K562 (cell line): ENCODE results near the gene ADRA2A. TPM values are rescaled to one million over a fixed set of nuclear protein-coding genes. Genes with fewer than 3 reads are reported as not detected.

ENCODE experiments used
- CEBPB ChIP-seq: fragments of 450-650 bp; IDR thresholded peaks from 2 replicates; pipeline ENCODE4 v1.6.1; 2016; ENCODE audit warnings: missing genetic modification characterization, missing compliant biosample characterization
- DIDO1 ChIP-seq: fragments of 450-650 bp; IDR thresholded peaks from 2 replicates; pipeline ENCODE4 v1.6.1; 2016; ENCODE audit warnings: low read depth, missing biosample characterization, missing genetic modification characterization
- ELF2 ChIP-seq: fragments of 250-450 bp; sonication (Bioruptor Pico); IDR thresholded peaks from 2 replicates; pipeline ENCODE4 v1.5.0; 2021; ENCODE audit warnings: mild to moderate bottlenecking
- ERF ChIP-seq: fragments of 450-650 bp; formaldehyde crosslinking; IDR thresholded peaks from 2 replicates; pipeline ENCODE4 v1.4.0; 2020; ENCODE audit warnings: mild to moderate bottlenecking, mixed read lengths
- ETS2 ChIP-seq: IDR thresholded peaks from 2 replicates; pipeline ENCODE4 v1.6.1; 2016; ENCODE audit warnings: borderline replicate concordance, missing genetic modification characterization, mild to moderate bottlenecking, moderate library complexity, missing compliant biosample characterization; ENCODE audit not compliant: poor library complexity, severe bottlenecking
- HSF4 ChIP-seq: fragments of 250-450 bp; sonication (Bioruptor Pico); IDR thresholded peaks from 2 replicates; pipeline ENCODE4 v2.1.2; 2022; ENCODE audit warnings: mild to moderate bottlenecking, moderate library complexity, borderline replicate concordance
- MCM7 ChIP-seq, 2 experiments: fragments of 450-650 bp; IDR thresholded peaks; 2 replicates each; pipeline ENCODE4 v1.6.1; 2016 to 2018
- MTA1 ChIP-seq: fragments of 450-650 bp; IDR thresholded peaks from 2 replicates; pipeline ENCODE4 v1.6.1; 2017; ENCODE audit warnings: borderline replicate concordance
- PCBP1 ChIP-seq: fragments of 200-400 bp; formaldehyde crosslinking; IDR thresholded peaks from 2 replicates; pipeline ENCODE4 v1.6.1; 2018; ENCODE audit warnings: mild to moderate bottlenecking, low read depth, low read length; ENCODE audit not compliant: poor library complexity, severe bottlenecking
- POLR2H ChIP-seq: IDR thresholded peaks from 2 replicates; pipeline ENCODE4 v1.6.1; 2016; ENCODE audit warnings: missing genetic modification characterization, low read depth, mild to moderate bottlenecking, control low read depth, missing compliant biosample characterization, moderate library complexity
- PTBP1 ChIP-seq: fragments of 200-400 bp; formaldehyde crosslinking; IDR thresholded peaks from 2 replicates; pipeline ENCODE4 v1.6.1; 2017; ENCODE audit warnings: low read depth, low read length
- RBM39 ChIP-seq: fragments of 200-400 bp; formaldehyde crosslinking; optimal IDR thresholded peaks from 2 replicates; pipeline ENCODE3; 2018; ENCODE audit warnings: low read depth, low read length
- SLC30A9 ChIP-seq: fragments of 250-450 bp; sonication (Bioruptor Pico); IDR thresholded peaks from 2 replicates; pipeline ENCODE4 v1.8.0; 2022; ENCODE audit warnings: mild to moderate bottlenecking, moderate library complexity
- ZNF12 ChIP-seq: sonication (generic); formaldehyde crosslinking; IDR thresholded peaks from 2 replicates; pipeline ENCODE4 v1.4.0; 2020; ENCODE audit warnings: mild to moderate bottlenecking, missing genetic modification reagents
- ZNF146 ChIP-seq: IDR thresholded peaks from one replicate; pipeline ENCODE4 v1.6.1; 2018; ENCODE audit warnings: missing compliant biosample characterization; ENCODE audit not compliant: unreplicated experiment
- polyA plus RNA-seq, 8 experiments: library from polyadenylated mRNA; depleted of rRNA in 4 of 8; stranded (reverse) in 5 of 8; unstranded in 3 of 8; fragments of >200 nt; fragmentation: Nextera tagmentation in 2 of 8; fragmentation: Illumina TruSeq in 1 of 8; extraction: Ambion mirVana in 2 of 8; extraction: Trizol in 1 of 8; gene quantifications; 2 replicates each; pipeline versions ENCODE4 v1.2.1 to v1.2.3, GENCODE V29; 2011 to 2014; ENCODE audit warnings: inconsistent platforms in 1 of 8, missing spikeins in 1 of 8
- total RNA-seq, 7 experiments: library from RNA; depleted of rRNA in 6 of 7; stranded (reverse); fragments of >200 nt in 6 of 7; fragmentation: Illumina TruSeq in 2 of 7; extraction: Trizol in 2 of 7; gene quantifications; 2 replicates each; pipeline versions ENCODE4 v1.2.1 to v1.2.3, GENCODE V29; 2011 to 2021; ENCODE audit warnings: low replicate concordance in 1 of 7
- TF ChIP-seq, protein P1 (sequence below): fragments of 450-650 bp; formaldehyde crosslinking; IDR thresholded peaks from 2 replicates; pipeline ENCODE4 v1.4.0; 2020; ENCODE audit warnings: mild to moderate bottlenecking, moderate library complexity
- TF ChIP-seq, protein P2 (sequence below): fragments of 250-450 bp; sonication (Bioruptor Pico); IDR thresholded peaks from 2 replicates; pipeline ENCODE4 v1.6.1; 2021; ENCODE audit warnings: mild to moderate bottlenecking
- TF ChIP-seq, protein P3 (sequence below): sonication (generic); formaldehyde crosslinking; IDR thresholded peaks from 2 replicates; pipeline ENCODE4 v1.9.0; 2022; ENCODE audit warnings: mild to moderate bottlenecking, missing genetic modification reagents
- TF ChIP-seq, protein P4 (sequence below): fragments of 250-450 bp; sonication (Bioruptor Pico); IDR thresholded peaks from 2 replicates; pipeline ENCODE4 v1.8.0; 2022; ENCODE audit warnings: moderate library complexity, mild to moderate bottlenecking, inconsistent platforms
- TF ChIP-seq, protein P5 (sequence below): fragments of 250-450 bp; sonication (Bioruptor Pico); IDR thresholded peaks from 2 replicates; pipeline ENCODE4 v1.8.0; 2022; ENCODE audit warnings: inconsistent platforms, mild to moderate bottlenecking, moderate library complexity, borderline replicate concordance
- TF ChIP-seq, protein P6 (sequence below): fragments of 250-450 bp; sonication (Bioruptor Pico); IDR thresholded peaks from 2 replicates; pipeline ENCODE4 v1.5.0; 2021

The ADRA2A gene
- total and polyA plus RNA-seq, 9 of the 15 experiments (the other 6 are each of a cell fraction or from before 2014, with no cell fraction given) = not detected

DNA sequence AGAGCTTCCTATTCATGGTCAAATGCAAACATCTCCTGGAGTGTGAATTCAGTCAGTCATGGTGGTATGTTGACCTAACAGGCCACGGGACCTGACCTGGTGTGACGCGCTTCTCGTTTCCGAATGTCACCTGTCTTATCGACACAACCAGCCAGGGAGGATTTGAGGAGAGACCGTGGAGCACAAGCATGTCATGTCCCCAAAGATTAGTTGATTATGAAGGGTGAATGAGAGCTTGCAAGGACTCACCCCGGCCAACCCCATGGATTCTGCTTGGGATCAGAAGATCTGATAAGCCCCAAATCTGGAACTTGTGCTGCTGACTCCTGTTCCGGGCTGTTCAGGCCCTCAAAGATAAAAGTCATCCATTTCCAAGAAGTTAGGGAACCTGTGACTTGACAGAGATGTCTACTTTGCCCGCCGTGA lies 10.5 kb downstream of the ADRA2A start (continued):
- TF ChIP-seq, protein P1, sequence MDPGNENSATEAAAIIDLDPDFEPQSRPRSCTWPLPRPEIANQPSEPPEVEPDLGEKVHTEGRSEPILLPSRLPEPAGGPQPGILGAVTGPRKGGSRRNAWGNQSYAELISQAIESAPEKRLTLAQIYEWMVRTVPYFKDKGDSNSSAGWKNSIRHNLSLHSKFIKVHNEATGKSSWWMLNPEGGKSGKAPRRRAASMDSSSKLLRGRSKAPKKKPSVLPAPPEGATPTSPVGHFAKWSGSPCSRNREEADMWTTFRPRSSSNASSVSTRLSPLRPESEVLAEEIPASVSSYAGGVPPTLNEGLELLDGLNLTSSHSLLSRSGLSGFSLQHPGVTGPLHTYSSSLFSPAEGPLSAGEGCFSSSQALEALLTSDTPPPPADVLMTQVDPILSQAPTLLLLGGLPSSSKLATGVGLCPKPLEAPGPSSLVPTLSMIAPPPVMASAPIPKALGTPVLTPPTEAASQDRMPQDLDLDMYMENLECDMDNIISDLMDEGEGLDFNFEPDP (CRISPR knock-in tag) = no peak
- no peak for TF ChIP-seq ZNF146
- no peak for TF ChIP-seq PTBP1
- TF ChIP-seq DIDO1 = no peak
- TF ChIP-seq ERF (CRISPR knock-in tag) = no peak
- TF ChIP-seq, protein P2, sequence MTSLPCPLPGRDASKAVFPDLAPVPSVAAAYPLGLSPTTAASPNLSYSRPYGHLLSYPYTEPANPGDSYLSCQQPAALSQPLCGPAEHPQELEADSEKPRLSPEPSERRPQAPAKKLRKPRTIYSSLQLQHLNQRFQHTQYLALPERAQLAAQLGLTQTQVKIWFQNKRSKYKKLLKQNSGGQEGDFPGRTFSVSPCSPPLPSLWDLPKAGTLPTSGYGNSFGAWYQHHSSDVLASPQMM (CRISPR knock-in tag) = no peak
- no peak for TF ChIP-seq ZNF12 (CRISPR knock-in tag)
- no peak for TF ChIP-seq PCBP1
- TF ChIP-seq, protein P3, sequence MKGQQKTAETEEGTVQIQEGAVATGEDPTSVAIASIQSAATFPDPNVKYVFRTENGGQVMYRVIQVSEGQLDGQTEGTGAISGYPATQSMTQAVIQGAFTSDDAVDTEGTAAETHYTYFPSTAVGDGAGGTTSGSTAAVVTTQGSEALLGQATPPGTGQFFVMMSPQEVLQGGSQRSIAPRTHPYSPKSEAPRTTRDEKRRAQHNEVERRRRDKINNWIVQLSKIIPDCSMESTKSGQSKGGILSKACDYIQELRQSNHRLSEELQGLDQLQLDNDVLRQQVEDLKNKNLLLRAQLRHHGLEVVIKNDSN (CRISPR knock-in tag) = no peak
- no peak for TF ChIP-seq MCM7 (IDR thresholded peaks at IDR 0.05)
- no peak for TF ChIP-seq MTA1
- no peak for TF ChIP-seq POLR2H
- TF ChIP-seq RBM39 = no peak
- TF ChIP-seq CEBPB (tag) = no peak
- TF ChIP-seq HSF4 (CRISPR knock-in tag) = no peak
- TF ChIP-seq, protein P4, sequence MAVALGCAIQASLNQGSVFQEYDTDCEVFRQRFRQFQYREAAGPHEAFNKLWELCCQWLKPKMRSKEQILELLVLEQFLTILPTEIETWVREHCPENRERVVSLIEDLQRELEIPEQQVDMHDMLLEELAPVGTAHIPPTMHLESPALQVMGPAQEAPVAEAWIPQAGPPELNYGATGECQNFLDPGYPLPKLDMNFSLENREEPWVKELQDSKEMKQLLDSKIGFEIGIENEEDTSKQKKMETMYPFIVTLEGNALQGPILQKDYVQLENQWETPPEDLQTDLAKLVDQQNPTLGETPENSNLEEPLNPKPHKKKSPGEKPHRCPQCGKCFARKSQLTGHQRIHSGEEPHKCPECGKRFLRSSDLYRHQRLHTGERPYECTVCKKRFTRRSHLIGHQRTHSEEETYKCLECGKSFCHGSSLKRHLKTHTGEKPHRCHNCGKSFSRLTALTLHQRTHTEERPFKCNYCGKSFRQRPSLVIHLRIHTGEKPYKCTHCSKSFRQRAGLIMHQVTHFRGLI (CRISPR knock-in tag) = no peak
- no peak for TF ChIP-seq ELF2 (CRISPR knock-in tag)
- TF ChIP-seq, protein P5, sequence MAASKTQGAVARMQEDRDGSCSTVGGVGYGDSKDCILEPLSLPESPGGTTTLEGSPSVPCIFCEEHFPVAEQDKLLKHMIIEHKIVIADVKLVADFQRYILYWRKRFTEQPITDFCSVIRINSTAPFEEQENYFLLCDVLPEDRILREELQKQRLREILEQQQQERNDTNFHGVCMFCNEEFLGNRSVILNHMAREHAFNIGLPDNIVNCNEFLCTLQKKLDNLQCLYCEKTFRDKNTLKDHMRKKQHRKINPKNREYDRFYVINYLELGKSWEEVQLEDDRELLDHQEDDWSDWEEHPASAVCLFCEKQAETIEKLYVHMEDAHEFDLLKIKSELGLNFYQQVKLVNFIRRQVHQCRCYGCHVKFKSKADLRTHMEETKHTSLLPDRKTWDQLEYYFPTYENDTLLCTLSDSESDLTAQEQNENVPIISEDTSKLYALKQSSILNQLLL (CRISPR knock-in tag) = no peak
- TF ChIP-seq, protein P6, sequence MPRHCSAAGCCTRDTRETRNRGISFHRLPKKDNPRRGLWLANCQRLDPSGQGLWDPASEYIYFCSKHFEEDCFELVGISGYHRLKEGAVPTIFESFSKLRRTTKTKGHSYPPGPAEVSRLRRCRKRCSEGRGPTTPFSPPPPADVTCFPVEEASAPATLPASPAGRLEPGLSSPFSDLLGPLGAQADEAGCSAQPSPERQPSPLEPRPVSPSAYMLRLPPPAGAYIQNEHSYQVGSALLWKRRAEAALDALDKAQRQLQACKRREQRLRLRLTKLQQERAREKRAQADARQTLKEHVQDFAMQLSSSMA = no peak
- no peak for TF ChIP-seq SLC30A9
- TF ChIP-seq ETS2 (tag) = no peak
